Activated naive CD8-positive, alpha-beta T cell treated with anti-CD3 and anti-CD28 coated beads, Interleukin-2, amount 10 ng/mL, durations not matched to agents 7 days and 5 days (primary cell): Measurements from ENCODE around the gene HOXB2. TPM values are rescaled to one million over a fixed set of nuclear protein-coding genes. Genes with fewer than 3 reads are reported as not detected.
A peak's percentile ranks its signal among the peaks of the same experiment; 100 is the strongest.

Source experiments
- ATAC-seq: fragments of 150-1000 bp; cut with Tn5 transposase; one replicate; pipeline ENCODE4 v1.10.0; 2021; ENCODE audit warnings: low read depth, moderate library complexity
- POLR2A ChIA-PET: fragments of 350-600 bp; sonication (Branson Sonifier 250); formaldehyde crosslinking; loops from one replicate; lab custom pipeline; 2021; ENCODE audit warnings: antibody characterized with exemption; lab: Charles Lee
- DNase-seq: peaks from one replicate; pipeline ENCODE4 v3.0.0; 2021
- H3K27ac Mint-ChIP-seq: one replicate; pipeline ENCODE4 v1.8.0; 2022; ENCODE audit warnings: mild to moderate bottlenecking, mixed read lengths
- H3K27me3 Mint-ChIP-seq: one replicate; pipeline ENCODE4 v1.8.0; 2022; ENCODE audit warnings: mild to moderate bottlenecking, moderate library complexity, mixed read lengths
- H3K36me3 Mint-ChIP-seq: one replicate; pipeline ENCODE4 v1.8.0; 2021; ENCODE audit warnings: mild to moderate bottlenecking, mixed read lengths
- H3K4me1 Mint-ChIP-seq: one replicate; pipeline ENCODE4 v1.8.0; 2021; ENCODE audit warnings: mixed read lengths
- H3K4me3 Mint-ChIP-seq: one replicate; pipeline ENCODE4 v1.8.0; 2022; ENCODE audit warnings: mild to moderate bottlenecking, moderate library complexity, mixed read lengths
- H3K9me3 Mint-ChIP-seq: one replicate; pipeline ENCODE4 v1.8.0; 2021; ENCODE audit warnings: mixed read lengths
- total RNA-seq, 2 experiments: library from RNA; stranded (reverse); gene quantifications; one replicate each; pipeline ENCODE4 v1.2.3, GENCODE V29; 2021

The HOXB2 gene
- total RNA-seq = 10 to 100 TPM; 19.5 to 20.0 TPM

DNA sequence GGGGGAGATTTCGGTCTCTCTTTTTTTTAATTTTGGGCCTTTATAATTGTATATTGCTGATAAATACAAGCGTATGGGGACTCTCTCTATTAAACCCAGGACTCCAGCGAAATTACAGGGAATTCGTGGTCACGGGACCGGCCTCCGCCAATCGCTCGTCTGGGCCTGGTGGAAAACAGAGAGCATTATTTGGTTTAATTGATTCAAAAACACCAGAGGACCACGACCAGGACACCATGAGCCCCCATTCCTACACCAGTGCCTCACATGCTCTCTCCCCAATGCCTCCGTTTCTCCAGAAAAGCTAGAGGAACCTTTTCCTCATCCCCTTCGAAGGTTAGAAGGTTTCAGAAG, at the start of gene HOXB2:
TSS of gene HOXB2 (minus strand) at position 88 of the 354 bp plus-strand sequence. CDS start 198 bp downstream, outside the sequence.
- peaks cover 14% of the 10 kb centered on the region for H3K27me3 Mint-ChIP-seq
- POLR2A ChIA-PET = no interaction called here
- DNase-seq = no peak
- peak within 1 kb of the TSS; percentile 96 for H3K4me3 Mint-ChIP-seq
- peaks cover 12% of the 10 kb centered on the region for H3K36me3 Mint-ChIP-seq
- H3K4me1 Mint-ChIP-seq = peaks cover 49% of the 10 kb centered on the region
- ATAC-seq = no peak
- no peaks in the 10 kb centered on the region for H3K9me3 Mint-ChIP-seq
- H3K27ac Mint-ChIP-seq = peak within 1 kb of the TSS; percentile 97

DNA sequence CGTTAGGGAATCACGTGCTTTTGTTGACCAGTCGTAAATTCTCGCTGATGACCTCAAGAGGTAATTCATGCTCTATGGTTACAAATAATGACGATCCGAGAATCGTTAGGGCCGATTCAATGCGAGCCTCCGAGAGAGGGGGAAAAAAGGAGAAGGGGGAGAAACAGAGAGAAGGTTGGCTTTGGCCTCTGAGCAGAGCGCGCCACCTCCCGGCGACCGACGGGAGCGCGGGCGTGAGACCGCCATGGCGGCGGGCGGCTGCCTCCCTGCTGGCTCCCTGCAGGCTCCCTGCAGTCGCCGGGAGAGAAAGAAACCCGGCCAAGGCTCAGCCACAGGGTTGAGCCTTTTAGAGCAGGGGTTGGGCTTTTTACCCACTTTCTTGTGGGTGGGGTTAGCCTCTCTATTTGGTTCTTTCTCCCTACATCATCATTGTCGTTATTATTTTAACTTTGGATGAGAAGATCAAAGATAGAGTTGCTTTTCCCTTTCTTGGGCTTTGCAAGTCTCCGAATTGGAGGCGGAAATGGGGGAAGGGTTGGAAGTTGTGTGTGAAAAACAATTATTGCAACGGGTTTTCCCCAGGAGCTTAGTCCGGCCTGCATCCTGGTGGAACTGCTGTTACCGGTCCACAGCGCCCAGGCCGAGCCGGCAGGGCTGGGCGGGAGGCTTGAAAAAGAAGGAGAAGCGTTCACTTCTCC, 49.1 kb upstream of the HOXB2 start:
- H3K4me3 Mint-ChIP-seq = peak overlapping the region; percentile 84
- POLR2A ChIA-PET = interaction anchor here (0.8 to 1.2 kb wide), 3 partner anchors 12 to 544 kb away, joined by 3 read pairs; no protein-coding TSS in a partner anchor
- no peak overlapping the region for H3K27ac Mint-ChIP-seq
- ATAC-seq (peak; percentile 48), DNase-seq (peak; percentile 93)
- peaks cover 32% of the 10 kb centered on the region for H3K4me1 Mint-ChIP-seq
- H3K27me3 Mint-ChIP-seq = peaks cover 91% of the 10 kb centered on the region
- no peaks in the 10 kb centered on the region for H3K9me3 Mint-ChIP-seq
- H3K36me3 Mint-ChIP-seq = no peaks in the 10 kb centered on the region

DNA sequence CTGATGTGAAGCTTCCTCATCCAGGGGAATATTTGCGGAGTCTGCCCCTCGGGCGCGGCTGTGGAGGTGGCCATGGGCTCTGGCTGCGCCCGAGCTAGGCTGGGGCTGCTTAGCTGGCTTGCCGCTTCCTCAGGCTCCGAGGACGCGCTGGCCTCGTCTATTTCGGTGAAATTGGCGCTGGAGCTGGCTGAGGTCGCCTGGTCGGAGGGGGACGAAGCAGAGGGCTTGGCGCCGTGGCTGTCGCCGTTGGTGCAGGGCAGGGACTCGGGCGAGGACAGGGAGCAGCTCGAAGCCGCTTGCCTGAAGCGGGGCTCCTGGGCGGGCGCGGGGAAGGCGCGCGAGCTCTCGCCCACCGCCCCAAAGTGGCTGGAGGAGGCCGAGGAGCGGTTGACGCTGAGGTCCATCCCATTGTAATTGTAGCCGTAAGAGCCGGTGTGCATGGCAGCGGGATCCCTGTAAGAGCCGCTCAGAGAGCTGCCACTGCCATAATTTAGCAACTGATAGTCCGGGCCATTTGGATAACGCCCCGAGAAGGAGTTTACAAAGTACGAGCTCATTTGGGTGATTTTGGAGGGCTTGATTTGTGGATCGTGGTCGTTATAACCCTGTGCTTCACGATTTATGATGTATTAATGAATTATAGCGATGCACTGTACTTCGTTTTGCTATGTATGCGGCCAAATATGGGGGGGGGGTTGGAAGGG, 48.4 kb upstream of the HOXB2 start, which contains the start of gene HOXB5:
TSS of gene HOXB5 (minus strand) at position 654 of the 704 bp plus-strand sequence. CDS start at position 557, 97 bp downstream.
- Mint-ChIP-seq H3K27ac (no peak within 1 kb of the TSS), H3K36me3 (no peaks in the 10 kb centered on the region)
- ATAC-seq = no peak

GRCh38 chr17:48592577-48592976, 47.7 kb upstream of the HOXB2 start:
- POLR2A ChIA-PET = interaction anchor here (0.5 to 1.3 kb wide), 5 partner anchors 22 to 300 kb away, joined by 3 to 4 read pairs (median 3); no protein-coding TSS in a partner anchor
- Mint-ChIP-seq H3K27me3 (peaks cover 91% of the 10 kb centered on the region), H3K36me3 (no peaks in the 10 kb centered on the region), H3K4me3 (peak overlapping the region; percentile 84), H3K27ac (no peak overlapping the region), H3K4me1 (peaks cover 32% of the 10 kb centered on the region), H3K9me3 (no peaks in the 10 kb centered on the region)
- DNase-seq (peak; percentile 57), ATAC-seq (peak; percentile 44)

More for the DNA sequence above, 48.4 kb upstream of the HOXB2 start, which contains the start of gene HOXB5:
- Mint-ChIP-seq H3K4me1 (peaks cover 35% of the 10 kb centered on the region), H3K27me3 (peaks cover 91% of the 10 kb centered on the region), H3K9me3 (no peaks in the 10 kb centered on the region), H3K4me3 (peak within 1 kb of the TSS; percentile 84)
- POLR2A ChIA-PET = interaction anchor here (0.7 to 1.3 kb wide), 5 partner anchors 13 to 259 kb away, joined by 3 to 4 read pairs (median 3); no protein-coding TSS in a partner anchor
- DNase-seq = peak; percentile 61

- POLR2A ChIA-PET = interaction anchor here (1.1 to 1.3 kb wide), 2 partner anchors 22 to 50 kb away, joined by 3 to 4 read pairs; no protein-coding TSS in a partner anchor
- H3K27me3 Mint-ChIP-seq = peaks cover 91% of the 10 kb centered on the region
- no peak overlapping the region for H3K27ac Mint-ChIP-seq
- DNase-seq = no peak
- no peaks in the 10 kb centered on the region for H3K36me3 Mint-ChIP-seq
- no peak for ATAC-seq
- H3K4me3 Mint-ChIP-seq = no peak overlapping the region
- H3K9me3 Mint-ChIP-seq = no peaks in the 10 kb centered on the region
- peaks cover 33% of the 10 kb centered on the region for H3K4me1 Mint-ChIP-seq
Measured at GRCh38 chr17:48592057-48592514, 47.2 kb upstream of the HOXB2 start.

GRCh38 chr17:48591255-48592056, 46.5 kb upstream of the HOXB2 start:
- no peak overlapping the region for H3K4me3 Mint-ChIP-seq
- H3K27ac Mint-ChIP-seq = no peak overlapping the region

GRCh38 chr17:48590607-48591161, 45.8 kb upstream of the HOXB2 start:
- H3K27me3 Mint-ChIP-seq = peaks cover 92% of the 10 kb centered on the region
- H3K9me3 Mint-ChIP-seq = no peaks in the 10 kb centered on the region
- H3K4me1 Mint-ChIP-seq = peaks cover 36% of the 10 kb centered on the region
- H3K27ac Mint-ChIP-seq = no peak overlapping the region
- ATAC-seq (no peak), DNase-seq (no peak)
- no peak overlapping the region for H3K4me3 Mint-ChIP-seq
- POLR2A ChIA-PET = interaction anchor here (0.7 kb wide), 1 partner anchor 467 kb away, joined by 4 read pairs; no protein-coding TSS in a partner anchor
- no peaks in the 10 kb centered on the region for H3K36me3 Mint-ChIP-seq

More at GRCh38 chr17:48591255-48592056, 46.5 kb upstream of the HOXB2 start:
- no peaks in the 10 kb centered on the region for H3K9me3 Mint-ChIP-seq
- no peak for DNase-seq
- POLR2A ChIA-PET = no interaction called here
- H3K4me1 Mint-ChIP-seq = peaks cover 31% of the 10 kb centered on the region
- ATAC-seq = no peak
- H3K27me3 Mint-ChIP-seq = peaks cover 91% of the 10 kb centered on the region
- no peaks in the 10 kb centered on the region for H3K36me3 Mint-ChIP-seq

DNA sequence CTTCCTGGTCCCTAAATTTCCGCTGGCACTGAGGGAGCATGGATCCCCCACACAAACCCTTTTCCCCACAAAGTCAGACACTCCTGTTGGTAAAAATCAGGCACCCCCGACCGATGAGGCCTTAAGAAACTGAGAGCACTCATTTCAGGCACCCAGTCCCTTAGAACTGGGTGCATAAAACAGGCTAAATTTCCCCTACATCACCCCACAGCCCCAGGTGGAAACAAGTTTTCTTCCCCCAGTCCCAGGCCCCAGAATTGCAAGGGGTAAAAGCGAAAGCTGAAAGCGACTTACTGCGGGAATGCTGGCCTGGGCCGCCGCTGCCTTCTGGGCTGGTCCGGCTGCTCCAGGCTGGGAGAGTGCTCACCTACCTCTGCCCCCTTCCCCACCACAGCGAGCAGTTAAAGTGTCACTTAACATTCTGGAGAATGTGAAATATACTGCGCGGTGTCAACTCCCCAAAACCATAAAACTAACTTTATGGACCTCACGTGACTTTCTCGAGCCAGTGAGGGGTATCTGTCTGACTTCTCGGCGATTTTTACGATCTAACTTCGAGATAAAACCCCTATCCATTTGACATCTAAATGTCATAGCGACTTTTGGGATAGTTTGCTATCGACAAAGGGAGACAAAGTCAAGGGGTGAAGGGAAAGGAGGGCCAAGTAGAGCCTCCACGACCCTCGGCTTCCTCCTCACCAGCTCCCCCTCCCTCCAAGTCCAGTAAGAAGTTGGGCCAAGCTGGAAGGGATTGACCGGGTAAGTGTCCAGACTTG, 45.1 kb upstream of the HOXB2 start, which contains the start of gene HOXB3:
TSS of gene HOXB3 (minus strand) at position 411 of the 776 bp plus-strand sequence. CDS start 37,767 bp downstream, outside the sequence.
- peaks cover 39% of the 10 kb centered on the region for H3K4me1 Mint-ChIP-seq
- no peak within 1 kb of the TSS for H3K4me3 Mint-ChIP-seq
- no peaks in the 10 kb centered on the region for H3K36me3 Mint-ChIP-seq
- no peaks in the 10 kb centered on the region for H3K9me3 Mint-ChIP-seq
- peaks cover 88% of the 10 kb centered on the region for H3K27me3 Mint-ChIP-seq
- DNase-seq (no peak), ATAC-seq (no peak)
- no peak within 1 kb of the TSS for H3K27ac Mint-ChIP-seq
- POLR2A ChIA-PET = interaction anchor here (0.7 kb wide), 1 partner anchor 466 kb away, joined by 4 read pairs; no protein-coding TSS in a partner anchor

DNA sequence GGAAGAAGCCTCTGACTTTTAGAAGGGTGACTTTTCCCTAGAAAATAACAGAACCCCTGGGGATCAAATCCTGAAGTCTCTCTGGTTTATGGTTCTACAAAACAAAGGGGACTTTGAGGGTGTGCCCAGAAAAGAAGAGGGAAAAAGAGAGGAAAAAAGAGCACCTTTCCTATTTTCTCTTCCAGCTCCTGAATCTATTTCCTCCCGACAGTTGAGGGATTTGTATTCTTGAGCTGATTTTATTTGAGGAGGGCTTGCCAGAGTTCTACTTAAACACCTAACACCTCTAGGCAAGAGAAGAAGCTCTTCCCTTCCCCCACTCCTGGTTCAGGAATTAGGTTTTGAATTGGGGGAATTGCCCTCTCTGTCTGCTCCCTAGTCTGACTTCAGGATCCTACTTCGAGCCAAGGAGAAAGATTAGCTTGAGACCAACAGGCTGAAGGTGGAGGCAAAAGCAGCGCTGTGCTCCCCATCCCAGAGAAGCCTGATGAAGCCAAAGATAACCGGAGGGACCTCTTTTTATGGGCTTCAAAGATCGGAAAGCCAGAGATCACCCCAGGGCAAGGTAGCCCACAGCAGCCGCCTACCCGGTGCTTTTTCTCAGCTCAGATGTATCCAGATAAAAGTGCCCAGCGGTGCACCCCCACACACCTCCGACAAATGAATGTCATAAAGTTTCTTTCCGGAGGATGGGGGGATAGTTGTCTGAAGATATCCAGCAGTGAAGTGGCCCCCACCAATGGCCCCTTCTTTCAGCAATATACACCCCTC, 44.3 kb upstream of the HOXB2 start:
- no peaks in the 10 kb centered on the region for H3K36me3 Mint-ChIP-seq
- POLR2A ChIA-PET = no interaction called here
- ATAC-seq (no peak), DNase-seq (no peak)
- H3K27ac Mint-ChIP-seq = no peak overlapping the region
- peaks cover 88% of the 10 kb centered on the region for H3K27me3 Mint-ChIP-seq
- H3K4me3 Mint-ChIP-seq = no peak overlapping the region
- peaks cover 41% of the 10 kb centered on the region for H3K4me1 Mint-ChIP-seq
- H3K9me3 Mint-ChIP-seq = no peaks in the 10 kb centered on the region

DNA sequence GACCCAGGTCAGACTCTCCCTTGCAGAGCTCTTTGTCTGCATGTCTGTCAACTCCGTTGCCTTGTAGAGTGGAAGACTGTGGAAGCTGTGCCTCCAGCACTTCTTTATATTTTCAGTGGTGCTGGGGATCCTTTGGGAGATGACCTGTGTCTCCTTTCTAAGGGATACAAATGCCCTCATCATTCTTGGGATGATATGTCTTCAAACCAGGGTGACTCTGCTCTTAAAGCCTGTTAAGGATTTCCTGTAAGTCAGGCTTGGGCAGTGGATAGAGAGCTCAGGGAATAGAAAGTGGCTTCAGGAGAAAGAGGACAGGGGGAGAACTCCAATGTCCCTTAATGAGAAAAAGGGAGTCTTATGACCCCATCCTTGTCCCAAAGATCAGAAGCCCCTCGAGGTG, 43.6 kb upstream of the HOXB2 start:
- H3K9me3 Mint-ChIP-seq = no peaks in the 10 kb centered on the region
- ATAC-seq = no peak
- H3K4me1 Mint-ChIP-seq = peaks cover 39% of the 10 kb centered on the region
- POLR2A ChIA-PET = interaction anchor here (0.6 kb wide), 1 partner anchor 72 kb away, joined by 4 read pairs; no protein-coding TSS in a partner anchor
- H3K36me3 Mint-ChIP-seq = no peaks in the 10 kb centered on the region
- H3K27ac Mint-ChIP-seq = no peak overlapping the region
- H3K4me3 Mint-ChIP-seq = no peak overlapping the region
- DNase-seq = no peak
- peaks cover 90% of the 10 kb centered on the region for H3K27me3 Mint-ChIP-seq

DNA sequence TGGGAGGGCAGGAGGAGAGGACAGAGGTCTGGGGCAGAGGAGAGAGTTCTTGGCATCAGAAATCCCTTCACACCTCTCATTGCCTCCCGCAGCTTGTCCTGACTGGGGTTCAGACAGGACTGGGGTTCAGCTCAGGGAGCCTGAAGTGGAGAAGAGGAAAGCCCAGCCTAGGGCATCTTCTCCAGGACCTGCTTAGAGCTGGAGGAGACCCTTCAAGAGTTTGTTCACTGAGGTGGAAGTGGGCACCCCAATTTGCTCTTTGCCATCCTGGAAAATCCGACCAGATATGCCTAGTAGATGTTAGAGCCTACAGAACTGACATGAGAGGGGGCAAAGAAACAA, 43.1 kb upstream of the HOXB2 start:
- H3K27me3 Mint-ChIP-seq = peaks cover 90% of the 10 kb centered on the region
- ATAC-seq (no peak), DNase-seq (no peak)
- no peak overlapping the region for H3K4me3 Mint-ChIP-seq
- H3K9me3 Mint-ChIP-seq = no peaks in the 10 kb centered on the region
- H3K27ac Mint-ChIP-seq = no peak overlapping the region
- H3K36me3 Mint-ChIP-seq = no peaks in the 10 kb centered on the region
- H3K4me1 Mint-ChIP-seq = peaks cover 37% of the 10 kb centered on the region
- POLR2A ChIA-PET = interaction anchor here (0.6 kb wide), 1 partner anchor 71 kb away, joined by 4 read pairs; no protein-coding TSS in a partner anchor
